ENCODE results near the gene SAMMSON. TPM values are rescaled to one million over a fixed set of nuclear protein-coding genes. Genes with fewer than 3 reads are reported as not detected.

SAMMSON gene
- polyA plus RNA-seq (ENCODE audit: insufficient read length): not detected

- DNase-seq: no peak
Observed at GRCh38 chr3:69999140-70000027, at the start of gene SAMMSON. SAMMSON (plus strand) TSS chr3:69999733.

GRCh38 chr3:69951616-69952015, 47.9 kb upstream of the SAMMSON start:
- no peak for DNase-seq

- no peak for DNase-seq
Observed at GRCh38 chr3:69959581-69959980, 40.0 kb upstream of the SAMMSON start.

GRCh38 chr3:69961706-69962439, 37.7 kb upstream of the SAMMSON start:
- no peak for DNase-seq

- DNase-seq: no peak
Observed at GRCh38 chr3:69963643-69964042, 35.9 kb upstream of the SAMMSON start.

- no peak for DNase-seq
Observed at GRCh38 chr3:69967156-69967555, 32.4 kb upstream of the SAMMSON start.

GRCh38 chr3:69970827-69971226, 28.7 kb upstream of the SAMMSON start:
- DNase-seq: no peak

- DNase-seq: no peak
Observed at GRCh38 chr3:69972672-69973071, 26.9 kb upstream of the SAMMSON start.

- no peak for DNase-seq
Observed at GRCh38 chr3:69976021-69976420, 23.5 kb upstream of the SAMMSON start.

GRCh38 chr3:69983546-69984265, 15.8 kb upstream of the SAMMSON start:
- no peak for DNase-seq

- DNase-seq: no peak
Observed at GRCh38 chr3:69985266-69985665, 14.3 kb upstream of the SAMMSON start.

- no peak for DNase-seq
Observed at GRCh38 chr3:69986419-69986818, 13.1 kb upstream of the SAMMSON start.

GRCh38 chr3:69987833-69988232, 11.7 kb upstream of the SAMMSON start:
- DNase-seq: no peak

- DNase-seq: no peak
Observed at GRCh38 chr3:69993757-69994156, 5.8 kb upstream of the SAMMSON start.

GRCh38 chr3:69994919-69995318, 4.6 kb upstream of the SAMMSON start:
- no peak for DNase-seq

GRCh38 chr3:69997631-69998307, 1.8 kb upstream of the SAMMSON start:
- peak; percentile 34 for DNase-seq

GRCh38 chr3:69998759-69999139, 784 bp upstream of the SAMMSON start:
- no peak for DNase-seq

- DNase-seq: no peak
Observed at GRCh38 chr3:70000028-70000410, 486 bp downstream of the SAMMSON start.

- DNase-seq: no peak
Observed at GRCh38 chr3:70000563-70001081, 1.1 kb downstream of the SAMMSON start.

- no peak for DNase-seq
Observed at GRCh38 chr3:70003119-70003518, 3.6 kb downstream of the SAMMSON start.

GRCh38 chr3:70006089-70006488, 6.6 kb downstream of the SAMMSON start:
- no peak for DNase-seq

GRCh38 chr3:70010346-70010745, 10.8 kb downstream of the SAMMSON start:
- DNase-seq: no peak
